OCI-LY7 (cell line): ENCODE measurements around the gene FAM184B.
"Not testable (repeated sequence)": the region's sequence is repeated elsewhere in the genome, so short reads cannot be mapped to it uniquely, and the experiment has no call there.

Experiments used
- CTCF ChIP-seq: fragments of 200-600 bp; sonication (generic); conservative IDR thresholded peaks from 2 replicates; pipeline ENCODE4 v1.5.1; 2014; ENCODE audit warnings: mild to moderate bottlenecking, antibody characterized with exemption, low read length, moderate library complexity, mixed read lengths
- EZH2phosphoT487 ChIP-seq: fragments of 200-600 bp; sonication (generic); IDR thresholded peaks from 2 replicates; pipeline ENCODE4 v1.6.1; 2018; ENCODE audit warnings: low read depth, borderline replicate concordance, mild to moderate bottlenecking, mixed run types, antibody characterized with exemption, low read length, moderate library complexity, mixed read lengths

- not testable (repeated sequence) for TF ChIP-seq CTCF, EZH2phosphoT487
Observed at GRCh38 chr4:17711206-17711605, 70.2 kb downstream of the FAM184B start.
